Measurements from ENCODE around the gene DCST2.
A peak's percentile ranks its signal among the peaks of the same experiment; 100 is the strongest.

The DCST2 gene

DNA sequence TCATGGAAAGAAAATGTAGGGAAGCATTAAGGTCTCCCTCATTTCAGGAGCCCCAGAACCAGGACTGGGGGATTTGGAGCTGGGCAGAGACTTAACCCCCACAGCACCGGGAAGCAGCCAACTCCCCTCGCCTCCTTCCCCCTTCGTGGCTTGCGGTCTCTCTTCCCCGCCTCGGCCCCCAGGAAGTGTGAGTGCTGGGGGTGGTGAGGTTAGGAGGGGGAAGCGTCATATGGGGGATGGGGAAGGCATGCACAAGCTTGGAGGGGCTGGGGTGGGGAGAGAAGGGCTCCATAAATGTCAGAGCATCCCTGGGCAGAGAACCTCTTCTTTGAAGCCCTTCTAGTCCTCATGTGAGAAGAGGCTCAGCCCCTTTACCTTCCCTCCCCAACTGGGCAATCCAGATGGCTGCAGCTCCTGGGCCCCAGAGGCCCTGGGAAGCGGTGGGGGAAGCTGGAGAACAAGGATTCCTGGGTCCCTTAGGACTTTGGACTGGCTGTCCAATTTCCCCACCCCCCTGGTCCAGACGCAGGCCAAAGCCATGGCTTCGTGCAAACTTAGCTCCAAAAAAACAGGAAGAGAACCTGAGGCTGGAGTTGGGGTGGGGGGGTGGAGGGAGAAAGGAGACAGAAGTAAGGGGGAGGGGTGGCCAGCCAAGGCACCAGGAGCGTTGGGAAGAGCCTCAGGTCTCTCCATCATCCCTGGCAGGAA, 23.2 kb downstream of the DCST2 start:
- no peak for DNase-seq (ENCODE audit: low read depth in 2 of 2)

DNA sequence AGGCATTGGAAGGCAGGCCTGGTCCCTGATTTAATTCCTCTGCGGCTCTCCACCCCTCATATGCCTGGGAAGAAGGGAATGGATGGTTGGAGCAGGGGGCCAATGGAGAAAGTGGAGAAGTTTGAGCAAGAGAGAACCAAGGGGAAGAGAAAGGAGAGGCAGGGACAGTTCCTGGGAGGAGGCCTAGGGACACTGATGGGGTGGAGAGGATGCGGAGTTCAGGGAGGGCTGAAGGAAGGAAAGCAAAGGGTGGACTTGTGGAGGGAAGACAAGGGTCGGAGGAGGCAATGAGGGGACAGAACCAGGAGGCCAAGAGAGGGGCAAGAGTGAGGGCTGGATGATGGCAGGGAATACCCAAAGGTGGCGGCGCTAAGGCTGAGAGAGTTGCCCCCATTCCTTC, 23.8 kb downstream of the DCST2 start:
- DNase-seq (ENCODE audit: low read depth in 2 of 2) = no peak

DNA sequence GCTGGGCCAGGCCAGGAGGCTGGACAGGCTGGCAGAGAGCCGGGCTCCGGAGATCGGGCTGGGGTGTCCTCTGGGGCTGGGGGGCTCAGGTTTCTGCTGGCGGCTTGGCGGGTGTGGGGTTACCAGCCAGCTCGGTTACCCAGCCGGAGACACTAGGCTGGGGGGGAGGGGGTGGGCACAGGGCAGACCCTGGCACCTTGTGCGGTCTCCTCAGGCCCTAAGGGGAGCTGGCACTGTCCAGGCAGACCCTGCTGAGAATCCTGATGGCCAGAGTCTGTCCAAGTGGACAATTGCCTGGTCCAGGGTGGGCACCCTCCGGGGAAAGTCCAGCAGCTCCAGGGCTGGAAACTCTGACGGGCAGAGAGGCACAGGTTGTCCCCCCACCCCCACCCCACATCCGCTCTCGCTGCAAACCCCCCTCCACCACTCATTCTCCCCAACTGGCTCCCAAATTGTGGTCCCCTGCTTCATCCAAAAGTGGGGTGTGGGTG, 24.3 kb downstream of the DCST2 start:
- no peak for DNase-seq (ENCODE audit: low read depth in 2 of 2)

GRCh38 chr1:155008015-155008941, 25.3 kb downstream of the DCST2 start:
- DNase-seq (ENCODE audit: low read depth in 2 of 2) = no peak

GRCh38 chr1:155007251-155007828, 26.2 kb downstream of the DCST2 start:
- no peak for DNase-seq (ENCODE audit: low read depth in 2 of 2)

GRCh38 chr1:155006601-155007101, 26.9 kb downstream of the DCST2 start:
- DNase-seq (ENCODE audit: low read depth in 2 of 2) = no peak

GRCh38 chr1:155005076-155006011, 28.2 kb downstream of the DCST2 start:
- DNase-seq (ENCODE audit: low read depth in 2 of 2) = no peak

DNA sequence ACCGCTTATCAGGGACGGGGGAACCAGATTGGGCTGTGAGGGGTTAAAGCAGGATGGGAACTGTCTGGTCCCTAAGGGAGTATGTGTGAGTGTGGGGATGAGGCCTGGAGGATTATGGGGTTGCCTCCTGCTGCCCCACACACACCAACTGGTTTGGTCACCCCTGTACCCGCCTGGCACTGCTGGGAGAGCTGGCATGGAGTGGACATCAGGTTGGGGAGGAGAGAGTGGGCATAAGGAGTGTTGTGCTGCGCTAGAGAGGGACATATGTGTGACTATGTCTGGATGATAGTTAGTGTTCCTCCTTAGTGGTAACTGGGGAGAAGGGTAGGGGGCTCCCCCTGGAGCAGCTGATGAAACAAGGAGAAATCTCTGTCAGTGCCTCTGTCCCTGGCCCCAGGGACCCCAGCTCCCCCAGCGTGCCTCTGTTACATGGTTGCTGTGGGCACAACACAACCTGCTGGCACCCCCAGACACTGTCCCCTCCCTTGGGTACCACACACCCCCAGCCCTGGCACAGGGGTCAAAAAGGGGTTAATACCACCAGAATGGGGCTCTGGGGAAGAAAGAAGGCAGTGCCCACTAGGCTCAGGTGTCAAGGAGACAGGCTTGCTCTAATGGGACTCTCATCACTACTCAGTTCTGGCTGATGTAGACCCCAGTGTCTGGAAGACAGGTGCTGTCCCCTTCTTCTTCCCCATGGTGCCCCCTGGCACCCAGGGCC, 29.1 kb downstream of the DCST2 start:
- DNase-seq (ENCODE audit: low read depth in 2 of 2) = no peak

GRCh38 chr1:155003766-155004351, 29.7 kb downstream of the DCST2 start:
- no peak for DNase-seq (ENCODE audit: low read depth in 2 of 2)

- no peak for DNase-seq (ENCODE audit: low read depth in 2 of 2)
Observed at GRCh38 chr1:155003227-155003765, 30.3 kb downstream of the DCST2 start.

DNA sequence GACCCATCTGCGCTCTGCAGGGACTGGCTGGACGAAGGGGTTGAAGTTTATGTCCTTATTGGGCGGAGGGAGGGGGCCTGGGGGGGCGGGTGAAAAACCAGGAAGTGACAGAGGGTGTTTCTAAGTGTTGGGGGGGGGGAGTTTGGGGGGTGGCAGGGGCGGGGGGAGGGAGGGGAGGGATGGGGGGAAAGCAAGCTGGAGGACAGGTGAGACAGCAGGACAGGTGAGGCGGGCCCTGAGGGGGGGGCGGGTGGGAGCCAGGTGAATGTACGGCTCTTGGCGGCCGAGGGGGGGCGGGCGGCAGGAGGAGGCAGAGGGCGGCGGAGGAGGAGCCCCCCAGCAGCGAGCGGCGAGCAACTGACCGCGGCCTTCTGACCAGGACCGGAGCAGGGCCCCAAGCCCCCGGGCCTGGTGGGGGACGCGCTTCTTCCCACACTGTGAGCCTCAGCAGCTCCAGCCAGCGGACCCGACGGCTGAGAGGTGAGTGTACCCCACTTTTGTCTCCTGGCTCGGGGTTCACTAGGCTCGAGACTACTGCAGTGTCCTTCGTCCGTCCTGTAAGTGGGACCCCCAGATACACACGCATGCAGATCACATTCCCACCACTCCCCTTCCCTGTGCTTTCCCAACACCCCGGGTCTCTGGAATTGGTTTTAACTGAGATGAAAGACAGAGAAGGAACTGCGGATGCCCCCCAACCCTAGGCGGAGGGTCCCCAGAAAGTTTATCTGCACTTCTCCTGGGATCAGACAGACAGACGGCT, 30.9 kb downstream of the DCST2 start, which contains the start of gene ZBTB7B:
Gene ZBTB7B, plus strand, starts transcription at position 339 of the 763 bp plus-strand sequence. CDS start 11,859 bp downstream, outside the sequence.
- DNase-seq (ENCODE audit: low read depth in 2 of 2) = no peak

- DNase-seq (ENCODE audit: low read depth in 2 of 2) = peak; percentile 93 to 97
Observed at GRCh38 chr1:155001675-155002463, 31.7 kb downstream of the DCST2 start.

GRCh38 chr1:155001425-155001674, 32.2 kb downstream of the DCST2 start:
- no peak for DNase-seq (ENCODE audit: low read depth in 2 of 2)

GRCh38 chr1:155000726-155001424, 32.7 kb downstream of the DCST2 start:
- peak; percentile 48 to 67 for DNase-seq (ENCODE audit: low read depth in 2 of 2)

DNA sequence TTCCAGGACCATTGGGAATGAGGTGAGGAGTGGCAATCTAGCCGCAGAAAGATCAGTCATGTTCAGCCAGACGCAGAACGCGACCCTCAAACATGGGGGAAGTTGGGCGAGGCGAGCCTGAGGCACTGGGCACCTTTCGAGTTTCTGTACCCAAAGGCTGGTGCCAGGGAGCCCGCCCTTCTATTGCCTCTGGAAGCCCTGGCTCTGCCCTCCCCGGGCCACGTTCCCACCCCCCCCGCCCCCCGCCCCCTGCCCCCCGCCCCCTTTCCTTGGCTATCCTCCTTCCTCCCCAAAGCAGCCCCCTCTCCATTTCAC, 33.2 kb downstream of the DCST2 start:
- DNase-seq (ENCODE audit: low read depth in 2 of 2) = no peak

- DNase-seq (ENCODE audit: low read depth in 2 of 2) = no peak
Observed at GRCh38 chr1:154999571-155000410, 33.8 kb downstream of the DCST2 start.
